Measurements from ENCODE around the gene CBLN3. TPM values are rescaled to one million over a fixed set of nuclear protein-coding genes. Genes with fewer than 3 reads are reported as not detected.
A peak's percentile ranks its signal among the peaks of the same experiment; 100 is the strongest.

Gene CBLN3
- total RNA-seq, 1 donor from 2014 or later = under 0.01 TPM

DNA sequence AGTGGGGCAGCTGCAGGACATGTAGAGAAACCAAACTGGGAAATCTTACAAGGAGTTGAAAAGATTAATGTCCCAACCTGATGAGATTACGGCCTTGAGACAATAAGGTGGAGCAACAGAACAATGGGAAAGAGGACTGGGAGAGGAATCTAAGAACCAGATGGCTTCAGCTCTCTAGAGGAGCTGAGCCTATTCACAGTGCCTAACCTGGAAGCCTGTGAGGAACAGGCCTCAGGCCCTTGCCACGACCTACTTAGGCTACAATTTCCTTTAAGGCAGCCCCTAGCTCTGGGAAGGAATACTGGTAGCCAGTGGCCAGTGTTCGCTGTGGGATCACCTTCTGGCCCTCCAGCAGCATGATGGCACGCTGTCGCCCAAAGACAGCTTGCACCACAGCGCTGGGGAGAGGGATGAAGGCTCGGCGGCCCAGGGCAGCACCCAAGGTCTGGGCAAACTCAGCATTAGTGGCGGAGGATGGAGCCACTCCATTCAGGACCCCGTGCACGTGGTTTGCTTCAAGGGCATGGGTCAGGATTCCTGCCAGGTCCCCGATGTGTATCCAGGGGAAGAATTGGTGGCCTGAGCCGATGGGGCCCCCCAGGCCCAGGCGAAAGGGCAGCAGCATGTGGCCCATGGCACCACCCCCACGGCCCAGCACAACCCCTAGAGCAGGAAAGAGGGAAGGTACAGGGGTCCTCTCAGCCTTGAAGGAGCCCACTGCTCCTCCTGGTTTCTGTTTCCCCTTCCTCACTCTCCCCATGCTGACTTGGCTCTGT is 10.6 kb upstream of the CBLN3 start:
- no peaks in the 10 kb centered on the region for H3K9me3 ChIP-seq (ENCODE audit: control insufficient read depth in 3 of 3, low read length in 3 of 3)
- H3K4me3 ChIP-seq (ENCODE audit: low read length in 3 of 3) = no peak overlapping the region
- peak overlapping the region in 2 of 3 donors; percentile 12 to 55 for H3K9ac ChIP-seq (ENCODE audit: low read depth in 1 of 3, low read length in 3 of 3)
- peaks cover 40 to 55% (median 45%) of the 10 kb centered on the region in 3 donors for H3K4me1 ChIP-seq (ENCODE audit: control insufficient read depth in 3 of 3, insufficient read depth in 3 of 3, low read length in 3 of 3)
- peaks cover 49 to 55% (median 51%) of the 10 kb centered on the region in 3 donors for H3K36me3 ChIP-seq (ENCODE audit: control insufficient read depth in 3 of 3, insufficient read depth in 3 of 3, low read length in 3 of 3)
- no peak overlapping the region for H3K27ac ChIP-seq (ENCODE audit: low read depth, low read length)
- H3K27me3 ChIP-seq (ENCODE audit: control insufficient read depth in 3 of 3, insufficient read depth in 3 of 3, low read length in 3 of 3) = no peaks in the 10 kb centered on the region

DNA sequence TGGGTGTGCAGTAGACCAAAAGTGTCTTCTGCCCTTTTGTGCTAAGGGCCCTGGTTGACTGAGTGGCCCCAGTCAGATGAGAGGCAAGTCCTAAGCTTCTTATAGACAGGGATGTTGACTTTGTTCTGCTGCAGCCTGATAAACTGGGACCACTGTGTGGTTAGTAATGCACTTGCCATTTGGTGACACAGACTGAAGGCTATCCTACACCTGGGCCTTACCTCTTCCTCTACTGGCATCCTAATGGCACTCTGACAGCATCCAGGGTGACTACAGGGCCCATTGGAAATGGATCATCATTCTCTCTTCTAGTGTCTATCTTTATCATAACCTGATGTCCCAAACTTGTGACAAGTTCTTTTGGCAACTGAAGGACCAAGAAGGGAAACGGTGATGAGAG is 9.8 kb upstream of the CBLN3 start:
- H3K4me3 ChIP-seq (ENCODE audit: low read length in 3 of 3) = no peak overlapping the region
- peaks cover 51 to 57% (median 52%) of the 10 kb centered on the region in 3 donors for H3K36me3 ChIP-seq (ENCODE audit: control insufficient read depth in 3 of 3, insufficient read depth in 3 of 3, low read length in 3 of 3)
- H3K9ac ChIP-seq (ENCODE audit: low read depth in 1 of 3, low read length in 3 of 3) = no peak overlapping the region
- H3K9me3 ChIP-seq (ENCODE audit: control insufficient read depth in 3 of 3, low read length in 3 of 3) = no peaks in the 10 kb centered on the region
- no peaks in the 10 kb centered on the region for H3K27me3 ChIP-seq (ENCODE audit: control insufficient read depth in 3 of 3, insufficient read depth in 3 of 3, low read length in 3 of 3)
- H3K27ac ChIP-seq (ENCODE audit: low read depth, low read length) = no peak overlapping the region
- H3K4me1 ChIP-seq (ENCODE audit: control insufficient read depth in 3 of 3, insufficient read depth in 3 of 3, low read length in 3 of 3) = peaks cover 40 to 55% (median 45%) of the 10 kb centered on the region in 3 donors

DNA sequence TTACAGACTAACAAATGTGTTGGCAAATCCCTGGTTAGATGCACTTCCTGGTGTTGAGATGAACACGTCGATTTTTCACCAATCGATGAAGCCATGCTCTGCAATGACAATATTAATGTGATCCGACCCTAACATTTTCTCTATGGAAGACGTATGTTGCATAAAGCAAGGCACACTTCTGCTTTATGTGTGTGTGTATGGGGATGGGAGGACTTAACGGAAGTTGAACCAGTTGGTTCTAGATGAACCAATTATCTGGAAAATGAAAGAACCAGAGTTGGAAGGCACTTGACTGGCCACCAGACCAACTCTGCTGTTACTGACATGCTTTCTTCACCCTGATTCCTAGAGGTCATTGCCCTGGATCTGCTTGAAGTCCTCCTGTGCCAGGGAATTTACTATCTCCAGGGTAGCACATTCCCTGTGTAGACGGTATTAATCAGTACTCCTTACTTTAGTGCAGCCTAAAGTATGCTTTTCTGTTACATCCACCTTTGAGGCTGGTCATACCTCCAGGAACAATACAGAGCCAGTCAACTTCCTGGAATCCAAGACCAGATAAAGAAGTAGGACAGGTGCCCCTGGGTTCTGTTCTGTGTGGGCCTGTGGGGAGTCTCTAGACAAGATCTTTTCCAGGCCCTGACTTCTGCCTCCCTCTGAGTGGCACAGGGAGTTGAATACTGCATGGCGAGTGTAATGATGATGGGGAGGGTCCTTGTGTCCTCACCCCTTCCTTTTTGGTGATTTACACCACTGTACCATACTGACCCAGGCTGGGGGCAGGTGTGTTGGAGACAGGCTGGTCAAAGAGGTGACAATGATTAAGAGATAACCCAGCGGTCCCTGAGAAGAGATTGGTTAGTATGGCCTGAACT is 9.0 kb upstream of the CBLN3 start:
- H3K9ac ChIP-seq (ENCODE audit: low read depth in 1 of 3, low read length in 3 of 3) = no peak overlapping the region
- no peaks in the 10 kb centered on the region for H3K9me3 ChIP-seq (ENCODE audit: control insufficient read depth in 3 of 3, low read length in 3 of 3)
- H3K4me3 ChIP-seq (ENCODE audit: low read length in 3 of 3) = no peak overlapping the region
- peaks cover 38 to 54% (median 45%) of the 10 kb centered on the region in 3 donors for H3K4me1 ChIP-seq (ENCODE audit: control insufficient read depth in 3 of 3, insufficient read depth in 3 of 3, low read length in 3 of 3)
- H3K27me3 ChIP-seq (ENCODE audit: control insufficient read depth in 3 of 3, insufficient read depth in 3 of 3, low read length in 3 of 3) = no peaks in the 10 kb centered on the region
- H3K27ac ChIP-seq (ENCODE audit: low read depth, low read length) = no peak overlapping the region
- H3K36me3 ChIP-seq (ENCODE audit: control insufficient read depth in 3 of 3, insufficient read depth in 3 of 3, low read length in 3 of 3) = peaks cover 52 to 62% (median 59%) of the 10 kb centered on the region in 3 donors

DNA sequence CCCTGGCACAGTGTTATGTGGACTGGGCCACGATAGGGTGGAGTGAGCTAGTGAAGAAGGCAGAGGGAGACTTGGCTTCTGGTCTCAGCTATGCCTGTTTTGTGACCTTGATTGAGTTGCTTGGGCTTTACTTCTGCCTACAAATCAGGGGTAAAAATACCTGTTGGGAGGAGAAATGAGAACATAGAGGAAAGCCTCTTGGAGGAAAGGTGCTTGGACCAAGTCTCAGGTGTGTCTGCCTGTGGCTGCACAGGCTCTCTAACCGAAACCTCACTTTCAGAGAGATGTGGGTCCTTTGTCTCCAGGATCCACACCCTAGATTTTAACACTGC is 8.2 kb upstream of the CBLN3 start:
- peaks cover 60 to 70% (median 67%) of the 10 kb centered on the region in 3 donors for H3K36me3 ChIP-seq (ENCODE audit: control insufficient read depth in 3 of 3, insufficient read depth in 3 of 3, low read length in 3 of 3)
- peak overlapping the region in 1 of 3 donors; percentile 47 for H3K9ac ChIP-seq (ENCODE audit: low read depth in 1 of 3, low read length in 3 of 3)
- H3K27me3 ChIP-seq (ENCODE audit: control insufficient read depth in 3 of 3, insufficient read depth in 3 of 3, low read length in 3 of 3) = no peaks in the 10 kb centered on the region
- H3K4me3 ChIP-seq (ENCODE audit: low read length in 3 of 3) = no peak overlapping the region
- peaks cover 37 to 53% (median 45%) of the 10 kb centered on the region in 3 donors for H3K4me1 ChIP-seq (ENCODE audit: control insufficient read depth in 3 of 3, insufficient read depth in 3 of 3, low read length in 3 of 3)
- no peaks in the 10 kb centered on the region for H3K9me3 ChIP-seq (ENCODE audit: control insufficient read depth in 3 of 3, low read length in 3 of 3)
- H3K27ac ChIP-seq (ENCODE audit: low read depth, low read length) = peak overlapping the region; percentile 54

DNA sequence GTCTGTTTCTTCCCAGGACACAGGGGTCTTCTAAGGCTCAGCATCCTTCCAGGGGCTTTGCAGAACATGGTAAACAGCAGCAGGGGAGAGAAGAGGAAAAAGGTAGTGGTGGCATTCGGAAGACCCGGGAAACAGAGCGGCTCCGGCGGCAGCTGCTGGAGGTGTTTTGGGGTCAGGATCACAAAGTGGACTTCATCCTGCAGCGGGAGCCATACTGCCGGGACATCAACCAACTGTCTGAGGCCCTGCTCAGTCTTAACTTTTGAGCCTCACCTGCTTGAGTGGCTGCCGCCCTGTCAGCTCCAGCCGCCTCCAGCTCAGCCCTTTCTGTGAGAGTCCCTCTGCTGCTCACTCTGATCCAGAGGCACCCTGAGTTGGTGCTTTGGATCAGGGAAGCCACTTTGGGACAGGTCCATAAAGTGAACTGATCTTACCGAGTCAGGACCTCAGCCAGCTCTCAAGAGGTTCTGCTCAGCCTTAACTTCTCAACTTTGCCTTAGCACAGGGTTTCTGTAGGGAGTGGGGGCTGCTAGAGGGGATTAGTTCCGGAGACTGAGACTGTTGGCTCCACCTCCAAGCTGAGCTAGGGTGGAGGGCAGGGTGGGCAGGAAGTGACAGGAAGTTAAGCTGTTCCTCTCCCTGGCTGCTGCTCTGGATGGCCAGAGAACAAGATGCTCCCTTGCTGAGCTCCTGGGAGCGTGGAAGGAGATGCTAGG is 7.7 kb upstream of the CBLN3 start:
- peak overlapping the region in 2 of 3 donors; percentile 17 to 47 for H3K9ac ChIP-seq (ENCODE audit: low read depth in 1 of 3, low read length in 3 of 3)
- no peaks in the 10 kb centered on the region for H3K27me3 ChIP-seq (ENCODE audit: control insufficient read depth in 3 of 3, insufficient read depth in 3 of 3, low read length in 3 of 3)
- H3K4me3 ChIP-seq (ENCODE audit: low read length in 3 of 3) = no peak overlapping the region
- H3K36me3 ChIP-seq (ENCODE audit: control insufficient read depth in 3 of 3, insufficient read depth in 3 of 3, low read length in 3 of 3) = peaks cover 64 to 75% (median 72%) of the 10 kb centered on the region in 3 donors
- peak overlapping the region; percentile 54 for H3K27ac ChIP-seq (ENCODE audit: low read depth, low read length)
- no peaks in the 10 kb centered on the region for H3K9me3 ChIP-seq (ENCODE audit: control insufficient read depth in 3 of 3, low read length in 3 of 3)
- peaks cover 42 to 59% (median 49%) of the 10 kb centered on the region in 3 donors for H3K4me1 ChIP-seq (ENCODE audit: control insufficient read depth in 3 of 3, insufficient read depth in 3 of 3, low read length in 3 of 3)

- Histone ChIP-seq H3K27ac (ENCODE audit: low read depth, low read length) (peak overlapping the region; percentile 64), H3K4me1 (ENCODE audit: control insufficient read depth in 3 of 3, insufficient read depth in 3 of 3, low read length in 3 of 3) (peaks cover 44 to 59% (median 50%) of the 10 kb centered on the region in 3 donors), H3K36me3 (ENCODE audit: control insufficient read depth in 3 of 3, insufficient read depth in 3 of 3, low read length in 3 of 3) (peaks cover 66 to 82% (median 78%) of the 10 kb centered on the region in 3 donors), H3K4me3 (ENCODE audit: low read length in 3 of 3) (no peak overlapping the region), H3K27me3 (ENCODE audit: control insufficient read depth in 3 of 3, insufficient read depth in 3 of 3, low read length in 3 of 3) (no peaks in the 10 kb centered on the region), H3K9me3 (ENCODE audit: control insufficient read depth in 3 of 3, low read length in 3 of 3) (no peaks in the 10 kb centered on the region), H3K9ac (ENCODE audit: low read depth in 1 of 3, low read length in 3 of 3) (peak overlapping the region in 2 of 3 donors; percentile 17 to 47)
Measured at GRCh38 chr14:24436355-24437019, 7.0 kb upstream of the CBLN3 start.

- Histone ChIP-seq H3K4me1 (ENCODE audit: control insufficient read depth in 3 of 3, insufficient read depth in 3 of 3, low read length in 3 of 3) (peaks cover 44 to 59% (median 52%) of the 10 kb centered on the region in 3 donors), H3K9ac (ENCODE audit: low read depth in 1 of 3, low read length in 3 of 3) (peak overlapping the region in 1 of 3 donors; percentile 47), H3K27me3 (ENCODE audit: control insufficient read depth in 3 of 3, insufficient read depth in 3 of 3, low read length in 3 of 3) (no peaks in the 10 kb centered on the region), H3K36me3 (ENCODE audit: control insufficient read depth in 3 of 3, insufficient read depth in 3 of 3, low read length in 3 of 3) (peaks cover 64 to 83% (median 82%) of the 10 kb centered on the region in 3 donors), H3K27ac (ENCODE audit: low read depth, low read length) (peak overlapping the region; percentile 64), H3K9me3 (ENCODE audit: control insufficient read depth in 3 of 3, low read length in 3 of 3) (no peaks in the 10 kb centered on the region), H3K4me3 (ENCODE audit: low read length in 3 of 3) (no peak overlapping the region)
Measured at GRCh38 chr14:24435998-24436354, 6.5 kb upstream of the CBLN3 start.

DNA sequence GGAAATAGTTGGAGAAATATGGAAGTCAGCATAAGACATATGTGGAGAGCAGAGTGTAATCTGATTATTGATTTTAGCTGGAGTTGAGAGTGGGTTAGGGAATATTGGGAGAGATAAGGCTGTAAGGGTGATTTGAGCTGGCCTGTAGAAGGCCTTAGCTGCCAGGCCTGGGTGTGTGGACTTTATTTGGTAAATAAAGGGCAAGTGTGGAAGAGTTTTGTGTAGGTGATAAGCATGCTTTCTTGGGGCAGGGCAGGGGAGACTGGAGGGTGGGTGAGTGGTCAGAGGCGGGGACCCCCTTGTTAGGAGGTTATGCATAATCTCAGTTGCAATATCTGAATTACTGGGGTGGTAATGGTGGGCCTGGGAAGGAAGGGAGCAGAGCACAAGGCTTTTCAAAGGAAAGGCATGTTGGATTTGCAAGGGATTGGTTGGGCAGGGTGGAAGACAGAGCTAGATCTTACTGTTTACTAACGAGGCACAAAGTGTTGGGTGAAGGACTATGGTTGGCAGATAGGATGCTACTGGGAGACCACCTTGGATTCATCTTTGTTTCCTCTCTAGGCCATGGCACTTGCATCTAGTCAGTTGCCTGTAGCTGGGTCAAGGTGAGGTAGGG is 5.8 kb upstream of the CBLN3 start:
- Histone ChIP-seq H3K4me1 (ENCODE audit: control insufficient read depth in 3 of 3, insufficient read depth in 3 of 3, low read length in 3 of 3) (peaks cover 42 to 59% (median 53%) of the 10 kb centered on the region in 3 donors), H3K9ac (ENCODE audit: low read depth in 1 of 3, low read length in 3 of 3) (peak overlapping the region in 1 of 3 donors; percentile 34), H3K9me3 (ENCODE audit: control insufficient read depth in 3 of 3, low read length in 3 of 3) (no peaks in the 10 kb centered on the region), H3K4me3 (ENCODE audit: low read length in 3 of 3) (no peak overlapping the region), H3K27me3 (ENCODE audit: control insufficient read depth in 3 of 3, insufficient read depth in 3 of 3, low read length in 3 of 3) (no peaks in the 10 kb centered on the region), H3K27ac (ENCODE audit: low read depth, low read length) (no peak overlapping the region), H3K36me3 (ENCODE audit: control insufficient read depth in 3 of 3, insufficient read depth in 3 of 3, low read length in 3 of 3) (peaks cover 61 to 78% (median 76%) of the 10 kb centered on the region in 3 donors)

- Histone ChIP-seq H3K9ac (ENCODE audit: low read depth in 1 of 3, low read length in 3 of 3) (no peak overlapping the region), H3K36me3 (ENCODE audit: control insufficient read depth in 3 of 3, insufficient read depth in 3 of 3, low read length in 3 of 3) (peaks cover 54 to 72% (median 69%) of the 10 kb centered on the region in 3 donors), H3K9me3 (ENCODE audit: control insufficient read depth in 3 of 3, low read length in 3 of 3) (no peaks in the 10 kb centered on the region), H3K4me1 (ENCODE audit: control insufficient read depth in 3 of 3, insufficient read depth in 3 of 3, low read length in 3 of 3) (peaks cover 42 to 54% (median 47%) of the 10 kb centered on the region in 3 donors), H3K27ac (ENCODE audit: low read depth, low read length) (no peak overlapping the region), H3K27me3 (ENCODE audit: control insufficient read depth in 3 of 3, insufficient read depth in 3 of 3, low read length in 3 of 3) (no peaks in the 10 kb centered on the region), H3K4me3 (ENCODE audit: low read length in 3 of 3) (no peak overlapping the region)
Measured at GRCh38 chr14:24434676-24435075, 5.2 kb upstream of the CBLN3 start.

Measured in skeletal muscle tissue (tissue), 4 donors.